Right cardiac atrium (tissue), 5 donors: ENCODE data around the gene RBM24. TPM values are rescaled to one million over a fixed set of nuclear protein-coding genes. Genes with fewer than 3 reads are reported as not detected.

Source experiments
- ATAC-seq, 2 donors: fragments of 200-7000 bp; cut with Tn5 transposase; one replicate each; pipeline versions ENCODE4 v1.8.0 to v1.9.1; 2020; ENCODE audit warnings: moderate library complexity in 2 of 2, mild to moderate bottlenecking in 1 of 2
- DNase-seq, 3 donors: peaks; one replicate each; pipeline ENCODE4 v3.0.0-alpha.2; 2020
- H3K27ac ChIP-seq: one replicate; pipeline ENCODE4 v1.5.1; 2013; ENCODE audit warnings: mild to moderate bottlenecking, low read length, control low read depth, moderate library complexity
- H3K27me3 ChIP-seq: one replicate; pipeline ENCODE4 v1.6.1; 2013; ENCODE audit not compliant: control insufficient read depth, insufficient read depth
- H3K4me1 ChIP-seq: one replicate; pipeline ENCODE4 v1.6.1; 2013; ENCODE audit warnings: low read length; ENCODE audit not compliant: control insufficient read depth, insufficient read depth
- H3K4me3 ChIP-seq: one replicate; pipeline ENCODE4 v1.5.1; 2013; ENCODE audit warnings: low read length, control low read depth
- H3K9me3 ChIP-seq: one replicate; pipeline ENCODE4 v1.6.1; 2013; ENCODE audit warnings: low read length; ENCODE audit not compliant: control insufficient read depth
- WGBS: extraction: QIAGEN DNeasy Blood & Tissue Kit; methylation state at CpG from one replicate; pipeline ENCODE4 v1.1.7; 2013; 5-methylcytosine and 5-hydroxymethylcytosine counted together
- intact Hi-C, 4 donors: fragments of 100-400 bp; cut with DNase I; formaldehyde crosslinking; loops; one replicate each; pipeline versions ENCODE4 v1.11.0 to v1.14.0; 2022 to 2023
- polyA plus RNA-seq: library from polyadenylated mRNA; stranded (reverse); fragments of 200-250 nt; gene quantifications from one replicate; pipeline ENCODE4 v1.2.3, GENCODE V29; 2013
- total RNA-seq, 4 donors: library from RNA; stranded (reverse); fragmentation: NEBNext Ultra II Directional; extraction: Animal tissue kit (Norgen Biotek cat#: 25700); gene quantifications; one replicate each; pipeline ENCODE4 v1.2.1, GENCODE V29; 2021
- donor health status: healthy with polysubstance abuse.
- donor health status: DM: no; HTN: yes; CAD: no.
- donor health status: DM: no; HTN: no; CAD: no.
- donor health status: DM: no; HTN: yes; CAD: no; lungs with severe emphysema.
- donor health status: DM: yes; HTN: yes; CAD: no.

Gene RBM24
- total and polyA plus RNA-seq, 5 donors: 162 to 196 (median 177) TPM

GRCh38 chr6:17267566-17267965, 13.6 kb upstream of the RBM24 start:
- DNase-seq (no peak), ATAC-seq (peak in 1 of 2 donors; percentile 40)
- H3K4me1 ChIP-seq: peaks cover 2% of the 10 kb centered on the region
- intact Hi-C loops: no loop called here
- WGBS: 68% methylated on average over 3 of the region's 3 CpGs
- H3K27ac ChIP-seq: no peak overlapping the region
- H3K4me3 ChIP-seq: no peak overlapping the region
- H3K27me3 ChIP-seq: no peaks in the 10 kb centered on the region
- H3K9me3 ChIP-seq: no peaks in the 10 kb centered on the region

- Histone ChIP-seq H3K4me3 (no peak overlapping the region), H3K9me3 (no peaks in the 10 kb centered on the region), H3K27ac (no peak overlapping the region), H3K4me1 (peaks cover 2% of the 10 kb centered on the region), H3K27me3 (no peaks in the 10 kb centered on the region)
- ATAC-seq (no peak), DNase-seq (no peak)
- WGBS: 73% methylated on average over 6 of the region's 6 CpGs
- intact Hi-C loops: no loop called here
These were observed 13.0 kb upstream of the RBM24 start for GRCh38 chr6:17268114-17268513.

GRCh38 chr6:17269840-17270239, 11.3 kb upstream of the RBM24 start:
- Histone ChIP-seq H3K4me3 (no peak overlapping the region), H3K9me3 (no peaks in the 10 kb centered on the region), H3K4me1 (peaks cover 2% of the 10 kb centered on the region), H3K27me3 (no peaks in the 10 kb centered on the region), H3K27ac (peak overlapping the region; percentile 49)
- 51% methylated on average over 3 of the region's 3 CpGs for WGBS
- intact Hi-C loops: loop anchor here in 1 of 4 donors (5.0 kb wide), 1 partner anchor 43 kb away; no protein-coding TSS in a partner anchor
- DNase-seq (no peak), ATAC-seq (peak; percentile 41 to 43)

- intact Hi-C loops: loop anchor here in 1 of 4 donors (5.0 kb wide), 1 partner anchor 44 kb away; no protein-coding TSS in a partner anchor
These were observed 9.5 kb upstream of the RBM24 start for GRCh38 chr6:17271628-17272027.

GRCh38 chr6:17276766-17277165, 4.4 kb upstream of the RBM24 start:
- Histone ChIP-seq H3K27ac (peak overlapping the region; percentile 56), H3K4me3 (no peak overlapping the region), H3K4me1 (no peaks in the 10 kb centered on the region), H3K9me3 (no peaks in the 10 kb centered on the region), H3K27me3 (no peaks in the 10 kb centered on the region)
- intact Hi-C loops: no loop called here
- DNase-seq: no peak
- peak; percentile 28 to 52 for ATAC-seq
- WGBS: 60% methylated on average over 3 of the region's 3 CpGs

More at GRCh38 chr6:17271628-17272027, 9.5 kb upstream of the RBM24 start:
- no peaks in the 10 kb centered on the region for H3K27me3 ChIP-seq
- 75% methylated on average over 3 of the region's 3 CpGs for WGBS
- ATAC-seq (no peak), DNase-seq (no peak)
- H3K27ac ChIP-seq: peak overlapping the region; percentile 37
- H3K4me1 ChIP-seq: peaks cover 2% of the 10 kb centered on the region
- no peak overlapping the region for H3K4me3 ChIP-seq
- H3K9me3 ChIP-seq: no peaks in the 10 kb centered on the region

GRCh38 chr6:17277256-17277655, 3.9 kb upstream of the RBM24 start:
- intact Hi-C loops: no loop called here
- ATAC-seq (no peak), DNase-seq (no peak)
- 73% methylated on average over 2 of the region's 2 CpGs for WGBS
- peak overlapping the region; percentile 56 for H3K27ac ChIP-seq
- H3K9me3 ChIP-seq: no peaks in the 10 kb centered on the region
- H3K4me3 ChIP-seq: no peak overlapping the region
- no peaks in the 10 kb centered on the region for H3K4me1 ChIP-seq
- no peaks in the 10 kb centered on the region for H3K27me3 ChIP-seq

- H3K4me1 ChIP-seq: no peaks in the 10 kb centered on the region
These were observed 2.7 kb upstream of the RBM24 start for GRCh38 chr6:17278289-17279063.

GRCh38 chr6:17280138-17280537, 1.0 kb upstream of the RBM24 start:
- intact Hi-C loops: loop anchor here in 3 of 4 donors (5.0 to 10.0 kb wide), 5 partner anchors 105 to 195 kb away; partner anchors contain the start of gene CAP2 (in 1 of the 3)
- peak overlapping the region; percentile 80 for H3K27ac ChIP-seq
- no peaks in the 10 kb centered on the region for H3K9me3 ChIP-seq
- 39% methylated on average over 11 of the region's 11 CpGs for WGBS
- DNase-seq: no peak
- peak in 1 of 2 donors; percentile 2 for ATAC-seq
- no peaks in the 10 kb centered on the region for H3K4me1 ChIP-seq
- no peaks in the 10 kb centered on the region for H3K27me3 ChIP-seq
- peak overlapping the region; percentile 72 for H3K4me3 ChIP-seq

More at GRCh38 chr6:17278289-17279063, 2.7 kb upstream of the RBM24 start:
- DNase-seq (no peak), ATAC-seq (no peak)
- Histone ChIP-seq H3K27me3 (no peaks in the 10 kb centered on the region), H3K4me3 (peak overlapping the region; percentile 25), H3K27ac (peak overlapping the region; percentile 97), H3K9me3 (no peaks in the 10 kb centered on the region)
- WGBS: 66% methylated on average over 10 of the region's 10 CpGs
- intact Hi-C loops: no loop called here

GRCh38 chr6:17280552-17281090, 540 bp upstream of the RBM24 start:
- 2% methylated on average over 53 of the region's 55 CpGs for WGBS
- peak overlapping the region; percentile 72 for H3K4me3 ChIP-seq
- DNase-seq: peak; percentile 56 to 91 (median 84)
- no peaks in the 10 kb centered on the region for H3K4me1 ChIP-seq
- ATAC-seq: peak; percentile 85 to 88
- H3K27ac ChIP-seq: peak overlapping the region; percentile 80
- intact Hi-C loops: loop anchor here in 3 of 4 donors (5.0 to 10.0 kb wide), 5 partner anchors 106 to 194 kb away; partner anchors contain the start of gene CAP2 (in 1 of the 3)
- no peaks in the 10 kb centered on the region for H3K9me3 ChIP-seq
- H3K27me3 ChIP-seq: no peaks in the 10 kb centered on the region

GRCh38 chr6:17281497-17282481, 628 bp downstream of the RBM24 start:
- WGBS: 1% methylated on average over 77 of the region's 77 CpGs
- ATAC-seq (peak; percentile 9 to 37), DNase-seq (peak; percentile 26 to 63 (median 47))
- no peaks in the 10 kb centered on the region for H3K9me3 ChIP-seq
- no peaks in the 10 kb centered on the region for H3K27me3 ChIP-seq
- peak overlapping the region; percentile 80 for H3K27ac ChIP-seq
- H3K4me3 ChIP-seq: peak overlapping the region; percentile 72
- intact Hi-C loops: loop anchor here in 3 of 4 donors (5.0 to 10.0 kb wide), 5 partner anchors 107 to 193 kb away; partner anchors contain the start of gene CAP2 (in 1 of the 3)
- no peaks in the 10 kb centered on the region for H3K4me1 ChIP-seq
